IMR-90 (cell line): ENCODE results near the gene MRS2. TPM values are rescaled to one million over a fixed set of nuclear protein-coding genes. Genes with fewer than 3 reads are reported as not detected.

Experiments
- ATAC-seq: fragments of 200-7000 bp; cut with Tn5 transposase; 2 replicates; pipeline ENCODE4 v1.9.1; 2020; ENCODE audit warnings: low read depth, mild to moderate bottlenecking, moderate library complexity
- BruUV-seq: library from RNA; stranded (reverse); fragments of 400-500 nt; replicated peaks from 2 replicates; lab custom pipeline; 2021; lab: Mats Ljungman, UMichigan
- CTCF ChIA-PET: fragments of 300-600 bp; formaldehyde crosslinking; extraction: SDS; loops from one replicate; lab custom pipeline; 2021; ENCODE audit warnings: antibody characterized with exemption; lab: Yijun Ruan, JAX
- POLR2A ChIA-PET: fragments of 300-600 bp; sonication (Branson Sonifier 250); formaldehyde crosslinking; loops from one replicate; lab custom pipeline; 2022; ENCODE audit warnings: antibody characterized with exemption; ENCODE audit not compliant: unreplicated experiment; lab: Charles Lee
- DNase-seq: peaks from one replicate; pipeline ENCODE4 v3.0.0; 2013
- H2AFZ ChIP-seq: replicated peaks from 2 replicates; pipeline ENCODE3; 2013; ENCODE audit warnings: low read length, mild to moderate bottlenecking; ENCODE audit not compliant: poor library complexity
- H2AK5ac ChIP-seq: 2 replicates; pipeline ENCODE4 v1.6.1; 2013; ENCODE audit warnings: low read depth, low read length, inconsistent platforms
- H2AK9ac ChIP-seq: replicated peaks from 2 replicates; pipeline ENCODE3; 2013; ENCODE audit warnings: mild to moderate bottlenecking, low read depth, low read length, moderate library complexity; ENCODE audit not compliant: poor library complexity
- H2BK120ac ChIP-seq: 2 replicates; pipeline ENCODE4 v1.6.1; 2013; ENCODE audit warnings: low read depth, low read length, inconsistent platforms
- H2BK15ac ChIP-seq: 3 replicates; pipeline ENCODE4 v1.6.1; 2013; ENCODE audit warnings: low read depth, low read length, inconsistent platforms
- H2BK20ac ChIP-seq: 2 replicates; pipeline ENCODE4 v1.6.1; 2013; ENCODE audit warnings: low read depth, mild to moderate bottlenecking, inconsistent platforms, low read length, moderate library complexity
- H2BK5ac ChIP-seq: 2 replicates; pipeline ENCODE4 v1.6.1; 2013; ENCODE audit warnings: mild to moderate bottlenecking, low read depth, low read length, inconsistent platforms; ENCODE audit not compliant: poor library complexity, severe bottlenecking
- H3K14ac ChIP-seq: replicated peaks from 2 replicates; pipeline ENCODE4 v1.6.1; 2013; ENCODE audit warnings: low read depth, low read length, inconsistent platforms
- H3K18ac ChIP-seq: 2 replicates; pipeline ENCODE4 v1.6.1; 2013; ENCODE audit warnings: low read depth, low read length, control low read depth
- H3K23ac ChIP-seq: 2 replicates; pipeline ENCODE4 v1.6.1; 2013; ENCODE audit warnings: low read depth, low read length, inconsistent platforms
- H3K27ac ChIP-seq: 2 replicates; pipeline ENCODE4 v1.5.1; 2013; ENCODE audit warnings: mild to moderate bottlenecking, control low read depth, low read length; ENCODE audit not compliant: insufficient read depth
- H3K27me3 ChIP-seq: 2 replicates; pipeline ENCODE4 v1.6.1; 2013; ENCODE audit warnings: low read length; ENCODE audit not compliant: control insufficient read depth, insufficient read depth
- H3K36me3 ChIP-seq: 2 replicates; pipeline ENCODE4 v1.6.1; 2013; ENCODE audit warnings: low read length, mixed read lengths; ENCODE audit not compliant: control insufficient read depth, insufficient read depth
- H3K4ac ChIP-seq: 2 replicates; pipeline ENCODE4 v1.6.1; 2013; ENCODE audit warnings: low read depth, low read length, inconsistent platforms
- H3K4me1 ChIP-seq: 2 replicates; pipeline ENCODE4 v1.6.1; 2013; ENCODE audit warnings: low read length, mixed read lengths; ENCODE audit not compliant: control insufficient read depth, insufficient read depth
- H3K4me2 ChIP-seq: 2 replicates; pipeline ENCODE4 v1.6.1; 2013; ENCODE audit warnings: low read depth, mild to moderate bottlenecking, control low read depth, low read length, moderate library complexity
- H3K4me3 ChIP-seq: 2 replicates; pipeline ENCODE4 v1.5.1; 2013; ENCODE audit warnings: low read depth, mild to moderate bottlenecking, control low read depth, low read length, moderate library complexity; ENCODE audit not compliant: insufficient read depth
- H3K56ac ChIP-seq: 2 replicates; pipeline ENCODE4 v1.6.1; 2013; ENCODE audit warnings: low read length, inconsistent platforms; ENCODE audit not compliant: insufficient read depth; ENCODE audit errors: extremely low read depth
- H3K79me1 ChIP-seq, 2 experiments: 2 replicates each; pipeline ENCODE4 v1.6.1; 2013; ENCODE audit warnings: low read length in 2 of 2, inconsistent platforms in 1 of 2, low read depth in 1 of 2
- H3K9ac ChIP-seq: 2 replicates; pipeline ENCODE4 v1.6.1; 2013; ENCODE audit warnings: low read depth, low read length, control low read depth
- H3K9me1 ChIP-seq: 2 replicates; pipeline ENCODE4 v1.6.1; 2013; ENCODE audit warnings: low read length, inconsistent platforms; ENCODE audit not compliant: insufficient read depth
- H3K9me3 ChIP-seq: 2 replicates; pipeline ENCODE4 v1.6.1; 2013; ENCODE audit warnings: low read length; ENCODE audit not compliant: control insufficient read depth, insufficient read depth
- H4K20me1 ChIP-seq: 2 replicates; pipeline ENCODE4 v1.6.1; 2013; ENCODE audit warnings: low read length, inconsistent platforms; ENCODE audit not compliant: insufficient read depth
- H4K5ac ChIP-seq: 2 replicates; pipeline ENCODE4 v1.6.1; 2013; ENCODE audit warnings: mild to moderate bottlenecking, low read depth, low read length, control low read depth
- H4K8ac ChIP-seq, 2 experiments: 2 replicates each; pipeline ENCODE4 v1.6.1; 2013; ENCODE audit warnings: low read depth in 2 of 2, low read length in 2 of 2, control low read depth in 1 of 2, inconsistent platforms in 1 of 2
- H4K91ac ChIP-seq: 2 replicates; pipeline ENCODE4 v1.6.1; 2013; ENCODE audit warnings: low read depth, low read length, inconsistent platforms; ENCODE audit not compliant: insufficient read depth
- CEBPB ChIP-seq: IDR thresholded peaks from 2 replicates; pipeline ENCODE4 v1.6.1; 2012; ENCODE audit warnings: low read depth, low read length, improper control_type of control experiment
- CHD1 ChIP-seq: IDR thresholded peaks from 2 replicates; pipeline ENCODE4 v1.6.1; 2012; ENCODE audit warnings: low read depth, low read length, improper control_type of control experiment
- FOS ChIP-seq: fragments of 150-350 bp; IDR thresholded peaks from 2 replicates; pipeline ENCODE4 v1.6.1; 2016; ENCODE audit warnings: low read depth, low read length
- MAFK ChIP-seq: IDR thresholded peaks from 2 replicates; pipeline ENCODE4 v1.6.1; 2012; ENCODE audit warnings: low read depth, low read length, improper control_type of control experiment
- MAZ ChIP-seq: IDR thresholded peaks from 2 replicates; pipeline ENCODE4 v1.6.1; 2012; ENCODE audit warnings: low read depth, mild to moderate bottlenecking, low read length, improper control_type of control experiment, moderate library complexity, borderline replicate concordance
- POLR2A ChIP-seq: IDR thresholded peaks from 2 replicates; pipeline ENCODE4 v1.6.1; 2012; ENCODE audit warnings: mild to moderate bottlenecking, low read depth, low read length
- RAD21 ChIP-seq: IDR thresholded peaks from 2 replicates; pipeline ENCODE4 v1.6.1; 2012; ENCODE audit warnings: low read length, improper control_type of control experiment
- RCOR1 ChIP-seq: IDR thresholded peaks from 2 replicates; pipeline ENCODE4 v1.6.1; 2012; ENCODE audit warnings: mild to moderate bottlenecking, low read length, improper control_type of control experiment; ENCODE audit not compliant: insufficient replicate concordance
- SMC3 ChIP-seq: fragments of 150-350 bp; IDR thresholded peaks from 2 replicates; pipeline ENCODE4 v1.6.1; 2016; ENCODE audit warnings: low read depth, mild to moderate bottlenecking, antibody characterized with exemption, low read length, moderate library complexity
- WGBS, 2 experiments: methylation state at CpG; one replicate each; pipeline versions ENCODE4 v1.1.5 to v1.1.7; 2013; ENCODE audit warnings: missing lambda C conversion rate in 2 of 2; ENCODE audit not compliant: insufficient read length in 1 of 2; ENCODE audit errors: extremely low coverage in 2 of 2; 5-methylcytosine and 5-hydroxymethylcytosine counted together
- dilution Hi-C: fragments of 300-500 bp; cut with HindIII; formaldehyde crosslinking; loops from one replicate; pipeline ENCODE4 v1.14.3; 2018; ENCODE audit warnings: low sequenced_read_pairs; ENCODE audit not compliant: unreplicated experiment
- in situ Hi-C: fragments of 300-500 bp; cut with MboI; formaldehyde crosslinking; loops from 3 replicates; pipeline ENCODE4 v1.14.3; 2019; ENCODE audit warnings: low sequenced_read_pairs, inconsistent platforms, mixed read lengths
- intact Hi-C: fragments of 100-400 bp; cut with micrococcal nuclease; formaldehyde crosslinking; loops from 2 replicates; pipeline ENCODE4 v1.10.0; 2022
- polyA plus RNA-seq, 3 experiments: library from polyadenylated mRNA; depleted of rRNA; stranded (reverse); fragments of >200 nt; gene quantifications; 2 replicates each; pipeline ENCODE4 v1.2.3, GENCODE V29; 2012; ENCODE audit warnings: low replicate concordance in 1 of 3
- total RNA-seq: library from RNA; depleted of rRNA; stranded (reverse); fragments of >200 nt; gene quantifications from 2 replicates; pipeline ENCODE4 v1.2.3, GENCODE V29; 2012
- TF ChIP-seq, protein P1 (sequence below): conservative IDR thresholded peaks from 2 replicates; pipeline ENCODE4 v1.5.1; 2012; ENCODE audit warnings: mild to moderate bottlenecking, low read depth, low read length, improper control_type of control experiment
- TF ChIP-seq, protein P2 (sequence below): fragments of 150-350 bp; IDR thresholded peaks from 2 replicates; pipeline ENCODE4 v1.6.1; 2016; ENCODE audit warnings: low read depth, mild to moderate bottlenecking, low read length, moderate library complexity, borderline replicate concordance

Gene MRS2
- total and polyA plus RNA-seq, 2 of the 4 experiments (the other 2 are of a cell fraction), result 8.8 to 11.1 TPM

DNA sequence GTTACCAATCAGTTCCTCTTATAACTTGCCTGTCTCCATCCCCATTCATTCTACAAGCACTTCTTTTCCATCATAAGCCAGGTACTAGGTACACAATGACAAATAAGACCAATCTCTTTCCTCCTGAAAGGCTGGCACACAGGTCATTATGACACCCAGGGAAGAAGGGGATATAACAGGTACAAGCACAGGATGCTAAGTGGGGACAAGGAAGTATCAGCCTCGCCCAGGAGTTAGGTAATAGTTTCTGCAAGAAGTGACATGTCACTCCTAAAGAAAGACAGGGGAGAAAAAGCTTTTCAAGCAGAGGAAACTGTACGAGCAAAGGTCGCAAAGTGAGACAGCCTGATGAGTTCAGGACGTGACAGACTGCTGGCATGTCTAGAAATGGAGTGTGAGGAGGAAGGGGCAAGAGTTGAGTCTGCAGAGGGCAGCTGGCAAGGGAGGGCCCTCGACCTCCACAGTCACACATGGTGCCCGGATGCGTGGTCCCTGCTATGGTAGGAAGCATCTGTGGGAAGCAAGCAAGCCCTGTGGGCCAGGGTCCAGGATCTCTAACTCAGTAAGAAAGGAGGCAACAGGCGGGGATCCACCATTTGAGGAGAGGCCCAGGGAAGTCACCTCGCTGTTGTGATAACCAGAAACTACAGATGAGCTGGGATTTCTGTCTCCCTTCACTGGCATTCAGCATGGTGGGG lies 46.2 kb downstream of the MRS2 start:
- Histone ChIP-seq H3K4ac (no peak overlapping the region), H4K8ac (no peak overlapping the region), H2BK120ac (no peak overlapping the region), H2BK20ac (no peak overlapping the region), H3K27me3 (peaks cover 3% of the 10 kb centered on the region), H3K79me1 (no peaks in the 10 kb centered on the region), H3K9ac (no peak overlapping the region), H3K27ac (no peak overlapping the region), H2AFZ (no peak overlapping the region), H2BK15ac (no peak overlapping the region), H3K14ac (no peak overlapping the region), H2AK5ac (no peak overlapping the region), H2BK5ac (no peak overlapping the region), H3K23ac (no peak overlapping the region), H3K36me3 (no peaks in the 10 kb centered on the region), H3K4me2 (no peak overlapping the region), H3K18ac (no peak overlapping the region), H4K91ac (no peak overlapping the region), H3K4me1 (no peaks in the 10 kb centered on the region), H3K56ac (no peak overlapping the region), H3K9me3 (no peaks in the 10 kb centered on the region), H2AK9ac (no peak overlapping the region), H3K4me3 (no peak overlapping the region), H4K20me1 (no peaks in the 10 kb centered on the region), H3K9me1 (no peaks in the 10 kb centered on the region), H4K5ac (no peak overlapping the region)
- DNase-seq (no peak), ATAC-seq (no peak)
- dilution Hi-C loops (no loop called here), intact Hi-C loops (no loop called here), in situ Hi-C loops (no loop called here)
- TF ChIP-seq, protein P1, sequence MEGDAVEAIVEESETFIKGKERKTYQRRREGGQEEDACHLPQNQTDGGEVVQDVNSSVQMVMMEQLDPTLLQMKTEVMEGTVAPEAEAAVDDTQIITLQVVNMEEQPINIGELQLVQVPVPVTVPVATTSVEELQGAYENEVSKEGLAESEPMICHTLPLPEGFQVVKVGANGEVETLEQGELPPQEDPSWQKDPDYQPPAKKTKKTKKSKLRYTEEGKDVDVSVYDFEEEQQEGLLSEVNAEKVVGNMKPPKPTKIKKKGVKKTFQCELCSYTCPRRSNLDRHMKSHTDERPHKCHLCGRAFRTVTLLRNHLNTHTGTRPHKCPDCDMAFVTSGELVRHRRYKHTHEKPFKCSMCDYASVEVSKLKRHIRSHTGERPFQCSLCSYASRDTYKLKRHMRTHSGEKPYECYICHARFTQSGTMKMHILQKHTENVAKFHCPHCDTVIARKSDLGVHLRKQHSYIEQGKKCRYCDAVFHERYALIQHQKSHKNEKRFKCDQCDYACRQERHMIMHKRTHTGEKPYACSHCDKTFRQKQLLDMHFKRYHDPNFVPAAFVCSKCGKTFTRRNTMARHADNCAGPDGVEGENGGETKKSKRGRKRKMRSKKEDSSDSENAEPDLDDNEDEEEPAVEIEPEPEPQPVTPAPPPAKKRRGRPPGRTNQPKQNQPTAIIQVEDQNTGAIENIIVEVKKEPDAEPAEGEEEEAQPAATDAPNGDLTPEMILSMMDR, result no peak
- TF ChIP-seq FOS (no peak), RCOR1 (no peak), POLR2A (no peak), CEBPB (no peak), MAFK (no peak), RAD21 (no peak), CHD1 (no peak), SMC3 (no peak), MAZ (no peak)
- TF ChIP-seq, protein P2, sequence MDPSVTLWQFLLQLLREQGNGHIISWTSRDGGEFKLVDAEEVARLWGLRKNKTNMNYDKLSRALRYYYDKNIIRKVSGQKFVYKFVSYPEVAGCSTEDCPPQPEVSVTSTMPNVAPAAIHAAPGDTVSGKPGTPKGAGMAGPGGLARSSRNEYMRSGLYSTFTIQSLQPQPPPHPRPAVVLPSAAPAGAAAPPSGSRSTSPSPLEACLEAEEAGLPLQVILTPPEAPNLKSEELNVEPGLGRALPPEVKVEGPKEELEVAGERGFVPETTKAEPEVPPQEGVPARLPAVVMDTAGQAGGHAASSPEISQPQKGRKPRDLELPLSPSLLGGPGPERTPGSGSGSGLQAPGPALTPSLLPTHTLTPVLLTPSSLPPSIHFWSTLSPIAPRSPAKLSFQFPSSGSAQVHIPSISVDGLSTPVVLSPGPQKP, result no peak
- no TSS peak for BruUV-seq
- WGBS, 2 experiments, result 0% methylated on average over 1 of the region's 9 CpGs; no CpG with 5 or more reads in 1 of the 2 experiments
- CTCF ChIA-PET, result no interaction called here
- POLR2A ChIA-PET, result no interaction called here
